Trophoblast cell (in vitro differentiated cells and primary cell): ENCODE measurements around the gene TRMT10C. TPM values are rescaled to one million over a fixed set of nuclear protein-coding genes. Genes with fewer than 3 reads are reported as not detected.
A peak's percentile ranks its signal among the peaks of the same experiment; 100 is the strongest.

Experiments used
- DNase-seq, 2 donors: peaks; one replicate each; pipeline ENCODE4 v3.0.0-alpha.2; 2016
- H2AFZ ChIP-seq: 2 replicates; pipeline ENCODE4 v1.6.1; 2013; ENCODE audit warnings: low read length, moderate library complexity, mild to moderate bottlenecking; ENCODE audit not compliant: insufficient read depth, poor library complexity
- H2AK5ac ChIP-seq: 2 replicates; pipeline ENCODE4 v1.6.1; 2013; ENCODE audit warnings: mild to moderate bottlenecking, low read length
- H2BK120ac ChIP-seq: 2 replicates; pipeline ENCODE4 v1.6.1; 2013; ENCODE audit warnings: low read length, mild to moderate bottlenecking, moderate library complexity; ENCODE audit not compliant: insufficient read depth, poor library complexity
- H2BK12ac ChIP-seq: 2 replicates; pipeline ENCODE4 v1.6.1; 2013; ENCODE audit warnings: mild to moderate bottlenecking, low read length, moderate library complexity
- H2BK5ac ChIP-seq: 2 replicates; pipeline ENCODE4 v1.6.1; 2013; ENCODE audit warnings: low read length, low read depth, moderate library complexity, mild to moderate bottlenecking; ENCODE audit not compliant: poor library complexity
- H3K14ac ChIP-seq: 2 replicates; pipeline ENCODE4 v1.6.1; 2013; ENCODE audit warnings: mild to moderate bottlenecking, low read length
- H3K18ac ChIP-seq: 2 replicates; pipeline ENCODE4 v1.6.1; 2013; ENCODE audit warnings: mild to moderate bottlenecking, low read length
- H3K23ac ChIP-seq: 2 replicates; pipeline ENCODE4 v1.6.1; 2013; ENCODE audit warnings: low read length
- H3K27ac ChIP-seq: 2 replicates; pipeline ENCODE4 v1.5.1; 2013; ENCODE audit warnings: low read depth, mild to moderate bottlenecking, inconsistent platforms, low read length, moderate library complexity
- H3K27me3 ChIP-seq: 2 replicates; pipeline ENCODE4 v1.6.1; 2013; ENCODE audit warnings: inconsistent platforms, mild to moderate bottlenecking, low read length, moderate library complexity; ENCODE audit not compliant: insufficient read depth
- H3K36me3 ChIP-seq, 2 experiments: 1 replicate in 1 of 2; 2 replicates in 1 of 2; pipeline ENCODE4 v1.6.1; 2013; ENCODE audit warnings: low read length in 2 of 2, mild to moderate bottlenecking in 2 of 2, moderate library complexity in 1 of 2; ENCODE audit not compliant: insufficient read depth in 2 of 2, control insufficient read depth in 1 of 2
- H3K4ac ChIP-seq: 2 replicates; pipeline ENCODE4 v1.6.1; 2013; ENCODE audit warnings: low read depth, mild to moderate bottlenecking, low read length, moderate library complexity
- H3K4me1 ChIP-seq, 2 experiments: 1 replicate in 1 of 2; 2 replicates in 1 of 2; pipeline ENCODE4 v1.6.1; 2013; ENCODE audit warnings: low read length in 2 of 2, mild to moderate bottlenecking in 2 of 2, moderate library complexity in 1 of 2; ENCODE audit not compliant: insufficient read depth in 2 of 2, control insufficient read depth in 1 of 2
- H3K4me2 ChIP-seq: 2 replicates; pipeline ENCODE4 v1.6.1; 2013; ENCODE audit warnings: inconsistent platforms, mild to moderate bottlenecking, low read length, moderate library complexity
- H3K4me3 ChIP-seq: 2 replicates; pipeline ENCODE4 v1.5.1; 2013; ENCODE audit warnings: mild to moderate bottlenecking, low read depth, low read length, inconsistent platforms
- H3K79me1 ChIP-seq: one replicate; pipeline ENCODE4 v1.6.1; 2013; ENCODE audit warnings: low read length
- H3K79me2 ChIP-seq: 2 replicates; pipeline ENCODE4 v1.6.1; 2013; ENCODE audit warnings: low read length, mild to moderate bottlenecking; ENCODE audit not compliant: control insufficient read depth, insufficient read depth, poor library complexity
- H3K9ac ChIP-seq: 2 replicates; pipeline ENCODE4 v1.6.1; 2013; ENCODE audit warnings: mild to moderate bottlenecking, low read length
- H3K9me3 ChIP-seq: 2 replicates; pipeline ENCODE4 v1.6.1; 2013; ENCODE audit warnings: low read depth, mild to moderate bottlenecking, control low read depth, inconsistent platforms, low read length; ENCODE audit not compliant: insufficient read depth
- H4K12ac ChIP-seq: 2 replicates; pipeline ENCODE4 v1.6.1; 2013; ENCODE audit warnings: low read depth, mild to moderate bottlenecking, low read length, moderate library complexity
- H4K8ac ChIP-seq: 2 replicates; pipeline ENCODE4 v1.6.1; 2013; ENCODE audit warnings: low read depth, mild to moderate bottlenecking, low read length, moderate library complexity
- H4K91ac ChIP-seq: one replicate; pipeline ENCODE4 v1.6.1; 2013; ENCODE audit warnings: low read depth, mild to moderate bottlenecking, low read length, moderate library complexity
- WGBS: extraction: QIAGEN DNeasy Blood & Tissue Kit; methylation state at CpG from one replicate; pipeline ENCODE4 v1.1.7; 2013; ENCODE audit warnings: missing lambda C conversion rate; ENCODE audit not compliant: insufficient read length, insufficient coverage; ENCODE audit errors: extremely low coverage; 5-methylcytosine and 5-hydroxymethylcytosine counted together
- polyA plus RNA-seq: library from polyadenylated mRNA; stranded (reverse); fragments of 200-250 nt; gene quantifications from 2 replicates; pipeline ENCODE4 v1.2.3, GENCODE V29; 2013

Gene TRMT10C
- polyA plus RNA-seq: 22.2 and 22.4 TPM in 2 replicates

DNA sequence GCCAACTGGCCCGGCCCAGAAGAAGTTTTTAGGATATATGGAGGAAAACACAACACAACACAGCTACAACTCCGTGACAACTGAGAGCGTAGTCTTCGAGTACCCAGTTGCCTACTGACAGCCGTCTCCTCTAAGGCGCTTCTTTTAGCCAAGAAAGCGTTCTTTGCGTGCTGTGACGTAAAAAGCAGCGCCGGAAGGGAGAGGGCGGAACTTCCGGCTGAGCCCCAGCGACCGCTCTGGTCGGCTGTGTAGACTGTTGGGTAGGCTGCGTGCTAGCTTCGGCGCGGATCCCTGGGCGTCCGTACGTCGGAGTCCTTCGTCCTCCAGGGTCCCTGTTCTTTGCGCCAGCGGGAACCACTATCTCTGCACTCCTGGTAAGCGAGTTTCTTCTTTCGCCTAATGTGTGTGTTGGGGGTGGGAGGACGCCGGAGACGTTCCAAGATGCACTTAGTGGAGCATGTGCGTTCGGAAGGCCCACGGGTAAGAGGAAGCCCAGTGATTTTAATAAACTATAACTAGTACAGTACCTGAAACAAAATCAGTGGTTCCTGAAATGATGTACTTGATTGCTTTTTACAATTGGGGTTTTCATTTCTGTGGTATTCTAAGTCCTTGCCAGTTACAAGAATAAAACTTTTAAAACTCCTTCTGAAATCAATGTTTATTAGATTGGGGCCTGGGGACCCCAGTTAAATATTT, at the start of gene TRMT10C:
Gene TRMT10C (plus strand): TSS at position 239 of the 699 bp plus-strand sequence. CDS start 2,914 bp downstream, outside the sequence.
- peaks cover 2% of the 10 kb centered on the region for H3K79me1 ChIP-seq
- peak within 1 kb of the TSS; percentile 84 for H3K18ac ChIP-seq
- peaks cover 2 to 3% of the 10 kb centered on the region in 2 experiments for H3K4me1 ChIP-seq
- peaks cover 4% of the 10 kb centered on the region for H3K79me2 ChIP-seq
- H4K12ac ChIP-seq: peak within 1 kb of the TSS; percentile 90
- H4K91ac ChIP-seq: peak within 1 kb of the TSS; percentile 71
- DNase-seq: peak; percentile 96 to 99
- peak within 1 kb of the TSS; percentile 91 for H3K23ac ChIP-seq
- peak within 1 kb of the TSS; percentile 38 for H3K14ac ChIP-seq
- no peak within 1 kb of the TSS for H2BK12ac ChIP-seq
- peak within 1 kb of the TSS; percentile 71 for H3K4me2 ChIP-seq
- H4K8ac ChIP-seq: peak within 1 kb of the TSS; percentile 97
- peak within 1 kb of the TSS; percentile 99 for H3K9ac ChIP-seq
- H3K27me3 ChIP-seq: no peaks in the 10 kb centered on the region
- peak within 1 kb of the TSS; percentile 72 for H2AFZ ChIP-seq
- H3K27ac ChIP-seq: peak within 1 kb of the TSS; percentile 32
- peak within 1 kb of the TSS; percentile 78 for H3K4ac ChIP-seq
- WGBS: no CpG with 5 or more reads among the region's 35 CpGs
- no peak within 1 kb of the TSS for H2BK120ac ChIP-seq
- H2BK5ac ChIP-seq: peak within 1 kb of the TSS; percentile 67
- no peaks in the 10 kb centered on the region for H3K9me3 ChIP-seq
- H3K36me3 ChIP-seq: peaks cover 1 to 4% of the 10 kb centered on the region in 2 experiments
- H3K4me3 ChIP-seq: peak within 1 kb of the TSS; percentile 98
- no peak within 1 kb of the TSS for H2AK5ac ChIP-seq

DNA sequence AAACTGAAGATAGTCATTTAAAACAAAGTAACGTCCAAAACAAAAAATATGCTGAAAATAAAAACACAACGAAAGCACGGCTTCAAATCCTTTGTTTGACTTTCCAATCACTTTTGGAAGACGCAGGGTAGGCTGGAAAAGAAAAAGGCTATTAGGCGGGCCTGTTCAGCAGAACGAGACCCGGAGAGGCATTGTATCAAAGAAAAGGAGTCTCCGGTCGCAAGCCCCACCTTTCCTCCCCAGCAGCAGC, 49.3 kb upstream of the TRMT10C start:
- WGBS: no CpG with 5 or more reads among the region's 9 CpGs
- peak overlapping the region; percentile 77 for H4K8ac ChIP-seq
- H2AFZ ChIP-seq: peak overlapping the region; percentile 57
- peak overlapping the region; percentile 65 for H3K27ac ChIP-seq
- H2BK120ac ChIP-seq: peak overlapping the region; percentile 39
- peak overlapping the region; percentile 4 for H3K18ac ChIP-seq
- H3K27me3 ChIP-seq: no peaks in the 10 kb centered on the region
- DNase-seq: no peak
- no peak overlapping the region for H2AK5ac ChIP-seq
- H2BK12ac ChIP-seq: no peak overlapping the region
- peak overlapping the region; percentile 39 for H3K4ac ChIP-seq
- peak overlapping the region; percentile 65 for H3K4me2 ChIP-seq
- H4K91ac ChIP-seq: peak overlapping the region; percentile 60
- no peak overlapping the region for H3K23ac ChIP-seq
- H3K9ac ChIP-seq: peak overlapping the region; percentile 59
- no peaks in the 10 kb centered on the region for H3K36me3 ChIP-seq
- peak overlapping the region; percentile 34 for H2BK5ac ChIP-seq
- H3K4me1 ChIP-seq: peaks cover 0 to 2% of the 10 kb centered on the region in 2 experiments
- H3K4me3 ChIP-seq: peak overlapping the region; percentile 69
- H3K9me3 ChIP-seq: no peaks in the 10 kb centered on the region
- peaks cover 11% of the 10 kb centered on the region for H3K79me1 ChIP-seq
- H4K12ac ChIP-seq: peak overlapping the region; percentile 39
- peaks cover 3% of the 10 kb centered on the region for H3K79me2 ChIP-seq
- peak overlapping the region; percentile 52 for H3K14ac ChIP-seq

DNA sequence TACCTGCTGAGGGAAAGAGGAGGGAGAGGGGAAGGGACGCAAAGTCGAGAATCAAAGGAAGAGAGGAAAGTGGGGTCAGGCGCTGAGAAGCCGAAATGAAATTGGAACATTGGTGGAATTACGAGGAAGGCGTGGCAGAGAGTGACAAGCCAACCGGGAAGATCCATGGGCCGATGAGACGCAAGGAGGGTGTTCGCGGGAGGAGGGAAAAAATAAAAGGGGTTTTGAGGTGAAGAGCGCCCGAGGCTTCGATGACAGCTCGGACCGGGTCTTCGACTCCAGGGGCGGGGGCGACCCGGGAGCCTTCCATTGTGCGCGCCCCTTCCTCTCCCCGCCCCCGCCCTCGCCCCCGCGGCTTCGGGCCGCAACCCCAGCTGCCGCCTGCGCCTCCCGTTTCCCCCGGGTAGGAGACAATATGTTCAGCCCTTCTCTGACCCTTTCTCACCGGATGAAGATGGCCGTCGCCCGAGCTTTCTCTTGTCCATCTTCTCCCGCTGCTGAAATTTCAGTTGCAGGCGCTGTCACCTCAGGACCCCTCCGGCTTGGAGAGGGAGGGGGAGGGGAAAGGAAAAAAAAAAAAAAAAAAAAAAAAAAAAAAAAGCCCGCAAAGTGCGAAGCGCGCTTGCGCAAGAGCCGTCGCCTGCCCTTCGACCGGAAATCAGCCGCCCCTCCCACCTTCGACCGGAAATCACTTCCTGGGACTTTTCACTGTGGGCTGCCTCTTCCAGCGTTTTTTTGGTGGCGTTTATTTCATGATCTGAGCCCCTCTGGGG, 48.8 kb upstream of the TRMT10C start, which contains the start of gene SENP7:
Gene SENP7 (minus strand): TSS at position 567 of the 773 bp plus-strand sequence. CDS start 82 bp downstream, at position 485.
- H3K14ac ChIP-seq: peak within 1 kb of the TSS; percentile 52
- H4K91ac ChIP-seq: peak within 1 kb of the TSS; percentile 73
- H2BK12ac ChIP-seq: no peak within 1 kb of the TSS
- peak within 1 kb of the TSS; percentile 93 for H2AFZ ChIP-seq
- peak within 1 kb of the TSS; percentile 73 for H3K4me2 ChIP-seq
- no peaks in the 10 kb centered on the region for H3K27me3 ChIP-seq
- peak within 1 kb of the TSS; percentile 60 for H3K9ac ChIP-seq
- peaks cover 3% of the 10 kb centered on the region for H3K79me2 ChIP-seq
- peak within 1 kb of the TSS; percentile 89 for H2BK120ac ChIP-seq
- peaks cover 11% of the 10 kb centered on the region for H3K79me1 ChIP-seq
- H3K9me3 ChIP-seq: no peaks in the 10 kb centered on the region
- no peaks in the 10 kb centered on the region for H3K36me3 ChIP-seq
- peak within 1 kb of the TSS; percentile 69 for H3K4me3 ChIP-seq
- H3K4me1 ChIP-seq: peaks cover 0 to 2% of the 10 kb centered on the region in 2 experiments
- H3K18ac ChIP-seq: peak within 1 kb of the TSS; percentile 45
- no peak within 1 kb of the TSS for H3K23ac ChIP-seq
- H4K12ac ChIP-seq: peak within 1 kb of the TSS; percentile 91
- WGBS: no CpG with 5 or more reads among the region's 54 CpGs
- H3K4ac ChIP-seq: peak within 1 kb of the TSS; percentile 46
- DNase-seq: peak; percentile 63 to 85
- H3K27ac ChIP-seq: peak within 1 kb of the TSS; percentile 65
- H4K8ac ChIP-seq: peak within 1 kb of the TSS; percentile 94
- peak within 1 kb of the TSS; percentile 69 for H2BK5ac ChIP-seq
- H2AK5ac ChIP-seq: no peak within 1 kb of the TSS

DNA sequence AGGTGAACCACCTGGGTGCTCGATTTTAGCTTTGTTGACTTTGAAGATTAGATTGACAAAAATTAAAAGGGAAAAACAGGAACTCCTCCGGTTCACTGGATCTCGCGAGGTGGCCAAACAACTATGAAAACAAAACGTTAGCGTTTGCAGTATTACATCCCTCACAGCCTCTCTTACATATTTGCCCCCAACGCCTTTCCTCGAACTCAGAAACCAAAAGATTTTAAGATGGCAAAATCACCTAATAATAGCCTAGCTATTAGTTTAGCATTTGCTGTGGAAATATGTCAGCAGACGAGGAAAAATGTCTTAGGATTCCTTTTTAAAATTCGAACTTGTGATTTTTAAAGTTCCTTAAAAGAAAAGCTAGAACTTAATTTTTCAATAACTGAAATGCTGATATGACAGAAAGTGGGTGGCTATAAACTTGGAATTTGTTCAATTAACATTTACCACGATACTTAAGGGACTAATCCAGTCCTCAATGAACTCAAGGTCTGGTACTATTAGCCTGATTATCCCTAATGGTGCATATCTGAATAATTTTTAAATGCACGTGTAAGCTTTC, 48.2 kb upstream of the TRMT10C start:
- Histone ChIP-seq H3K14ac (no peak overlapping the region), H3K27ac (peak overlapping the region; percentile 54), H2BK12ac (no peak overlapping the region), H3K9ac (peak overlapping the region; percentile 60), H3K4me1 (peaks cover 0 to 2% of the 10 kb centered on the region in 2 experiments), H2BK120ac (peak overlapping the region; percentile 89), H2AK5ac (no peak overlapping the region), H2AFZ (peak overlapping the region; percentile 93), H3K4me2 (peak overlapping the region; percentile 73), H2BK5ac (peak overlapping the region; percentile 69), H3K79me2 (peaks cover 3% of the 10 kb centered on the region), H3K27me3 (no peaks in the 10 kb centered on the region), H3K9me3 (no peaks in the 10 kb centered on the region), H4K12ac (peak overlapping the region; percentile 91), H3K4ac (peak overlapping the region; percentile 46), H3K4me3 (no peak overlapping the region), H3K36me3 (no peaks in the 10 kb centered on the region), H4K91ac (peak overlapping the region; percentile 73), H3K18ac (peak overlapping the region; percentile 45), H3K79me1 (peaks cover 11% of the 10 kb centered on the region), H4K8ac (peak overlapping the region; percentile 94), H3K23ac (no peak overlapping the region)
- WGBS: no CpG with 5 or more reads among the region's 12 CpGs
- no peak for DNase-seq
